A673 (cell line): ENCODE measurements around the gene RNASE8.

ENCODE experiments used
- CTCF ChIP-seq: fragments of 300-800, 200-600 bp; sonication (generic); conservative IDR thresholded peaks from 2 replicates; pipeline ENCODE4 v1.5.1; 2017; ENCODE audit warnings: low read depth, mild to moderate bottlenecking, antibody characterized with exemption, low read length, moderate library complexity, mixed read lengths
- EZH2 ChIP-seq: fragments of 200-600 bp; sonication (generic); IDR thresholded peaks from 2 replicates; pipeline ENCODE4 v1.6.1; 2017; ENCODE audit warnings: borderline replicate concordance, low read depth, mild to moderate bottlenecking, mixed read lengths, antibody characterized with exemption, low read length; ENCODE audit not compliant: poor library complexity, severe bottlenecking

GRCh38 chr14:21100931-21101330 is 43.3 kb downstream of the RNASE8 start, which contains the start of gene TMEM253:
- TF ChIP-seq CTCF (no peak), EZH2 (no peak)
